Frontal cortex (tissue), 4 donors: Measurements from ENCODE around the gene NPC1L1. TPM values are rescaled to one million over a fixed set of nuclear protein-coding genes. Genes with fewer than 3 reads are reported as not detected.

Experiments used
- DNase-seq, 2 donors: peaks; one replicate each; pipeline ENCODE4 v3.0.0; 2012; ENCODE audit warnings: low spot score in 2 of 2
- FAIRE-seq: peaks from 2 replicates; lab custom pipeline; 2012; peaks lifted over from hg19 to GRCh38; lab: Jason Lieb, UNC
- total RNA-seq: library from RNA; depleted of rRNA; stranded (reverse); fragments of >200 nt; gene quantifications from one replicate; pipeline ENCODE4 v1.2.3, GENCODE V29; 2014
- donor health status: control.
- donor health status: control.
- donor health status: control.

Gene NPC1L1
- total RNA-seq, 1 donor from 2014 or later = not detected

- DNase-seq (no peak), FAIRE-seq (no peak)
These were observed 2.1 kb downstream of the NPC1L1 start for GRCh38 chr7:44538798-44539668.

- no peak for DNase-seq
- FAIRE-seq = no peak
These were observed 2.9 kb downstream of the NPC1L1 start for GRCh38 chr7:44538093-44538797.

- FAIRE-seq (no peak), DNase-seq (no peak)
These were observed 3.7 kb downstream of the NPC1L1 start for GRCh38 chr7:44537442-44537841.

- no peak for FAIRE-seq
- no peak for DNase-seq
These were observed 5.0 kb downstream of the NPC1L1 start for GRCh38 chr7:44536090-44536489.

GRCh38 chr7:44535348-44536064 is 5.6 kb downstream of the NPC1L1 start:
- FAIRE-seq (no peak), DNase-seq (no peak)

- peak in 1 of 2 donors; percentile 32 for DNase-seq
- no peak for FAIRE-seq
These were observed 6.6 kb downstream of the NPC1L1 start for GRCh38 chr7:44534501-44534900.

- DNase-seq = no peak
- no peak for FAIRE-seq
These were observed 7.0 kb downstream of the NPC1L1 start for GRCh38 chr7:44534087-44534486.

- no peak for FAIRE-seq
- DNase-seq = no peak
These were observed 7.7 kb downstream of the NPC1L1 start for GRCh38 chr7:44533301-44534055.

GRCh38 chr7:44531421-44532380 is 9.4 kb downstream of the NPC1L1 start:
- FAIRE-seq (no peak), DNase-seq (no peak)

- FAIRE-seq = no peak
- no peak for DNase-seq
These were observed 10.1 kb downstream of the NPC1L1 start for GRCh38 chr7:44530990-44531389.

GRCh38 chr7:44524811-44525388 is 16.2 kb downstream of the NPC1L1 start:
- FAIRE-seq = no peak
- no peak for DNase-seq

- DNase-seq (no peak), FAIRE-seq (no peak)
These were observed 18.8 kb downstream of the NPC1L1 start for GRCh38 chr7:44522315-44522714.

- no peak for FAIRE-seq
- no peak for DNase-seq
These were observed 19.6 kb downstream of the NPC1L1 start for GRCh38 chr7:44521347-44522095.

GRCh38 chr7:44520574-44520973 is 20.6 kb downstream of the NPC1L1 start:
- DNase-seq = no peak
- no peak for FAIRE-seq

GRCh38 chr7:44519546-44519945 is 21.6 kb downstream of the NPC1L1 start:
- DNase-seq (no peak), FAIRE-seq (no peak)

GRCh38 chr7:44518761-44519160 is 22.4 kb downstream of the NPC1L1 start:
- DNase-seq = no peak
- no peak for FAIRE-seq

- DNase-seq (no peak), FAIRE-seq (no peak)
These were observed 24.0 kb downstream of the NPC1L1 start for GRCh38 chr7:44517175-44517574.
